NCI-H1694 (cell line): ENCODE measurements around the gene ADGRL2.

Experiments
- DNase-seq: peaks from one replicate; lab custom pipeline; 2025; lab: John Stamatoyannopoulos, UW

The ADGRL2 gene

DNA sequence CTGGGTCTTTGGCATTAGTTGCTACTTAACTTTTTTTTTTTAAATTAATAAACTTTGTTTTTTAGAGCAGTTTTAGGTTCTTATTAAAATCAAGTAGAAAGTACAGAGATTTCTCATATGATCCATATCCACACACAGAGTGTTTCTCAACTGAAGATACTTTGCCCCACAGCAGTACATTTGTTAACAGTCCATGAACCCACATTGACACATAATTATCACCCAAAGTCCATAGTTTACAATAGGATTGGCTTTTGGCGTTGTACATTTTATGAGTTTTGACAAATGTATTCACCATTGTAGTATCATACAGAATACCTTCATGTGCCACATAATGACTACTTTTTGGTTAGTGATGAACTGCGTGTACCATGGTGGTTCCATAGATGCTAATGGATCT lies 106.8 kb downstream of the ADGRL2 start:
- no peak for DNase-seq

DNA sequence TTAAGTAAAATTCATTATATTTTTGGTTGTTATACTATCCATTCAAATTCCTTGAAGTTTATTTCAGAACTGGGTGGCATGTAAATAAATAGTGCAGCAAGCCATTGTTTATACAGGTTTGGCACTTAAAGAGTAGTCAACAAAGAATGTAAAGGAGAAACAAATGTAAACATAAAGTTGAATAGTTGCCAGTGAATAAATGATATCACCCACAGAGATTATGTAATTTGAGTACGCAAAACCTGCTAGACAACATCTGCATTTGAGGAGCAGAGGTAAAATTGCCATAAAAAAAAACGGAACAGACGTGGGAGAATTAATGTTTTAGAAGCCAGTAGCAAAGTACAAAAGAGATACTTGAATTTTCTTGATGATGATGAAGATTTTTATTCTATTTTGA lies 111.6 kb downstream of the ADGRL2 start:
- DNase-seq: no peak

DNA sequence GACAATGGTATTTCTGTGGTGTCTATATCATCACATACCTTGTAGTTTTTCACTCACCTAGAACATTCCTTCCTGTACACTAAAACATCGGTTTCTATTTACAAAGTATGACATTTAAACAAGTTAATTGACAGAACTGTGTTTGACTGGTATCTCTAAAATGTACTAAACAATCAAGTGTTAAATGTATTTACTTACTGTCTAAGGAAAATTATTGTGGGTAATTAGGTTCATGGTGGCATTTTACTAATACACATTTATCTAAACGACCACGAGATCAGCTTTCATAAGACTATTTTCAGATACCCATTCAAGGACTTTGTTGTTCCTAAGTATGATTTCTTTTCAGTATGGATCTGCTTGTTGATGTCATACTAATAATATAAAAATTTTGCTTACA lies 115.2 kb downstream of the ADGRL2 start:
- no peak for DNase-seq

DNA sequence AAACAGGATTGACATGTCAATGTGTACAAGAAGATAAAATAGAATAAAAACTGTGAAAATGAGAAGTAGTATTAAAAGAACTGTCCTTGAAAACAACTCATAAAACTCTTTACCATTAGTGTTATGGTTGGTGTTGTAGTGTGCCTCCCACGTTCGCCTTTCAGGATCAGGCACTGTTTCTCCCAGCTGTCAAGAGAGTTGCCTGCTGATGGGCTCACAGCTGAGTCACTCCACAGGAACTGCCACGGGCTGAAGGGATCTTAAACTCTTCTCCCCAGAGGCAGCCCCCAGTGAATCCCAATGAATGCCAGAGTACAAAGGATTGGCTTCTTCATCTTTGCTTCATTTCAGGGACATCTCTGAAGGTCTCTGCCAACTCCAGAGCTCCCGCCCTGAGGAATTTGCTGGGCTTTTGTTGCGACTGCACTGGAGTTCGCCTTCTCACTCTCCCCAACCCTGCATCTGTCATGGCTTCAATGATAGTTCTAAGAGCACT lies 119.6 kb downstream of the ADGRL2 start:
- DNase-seq: no peak

DNA sequence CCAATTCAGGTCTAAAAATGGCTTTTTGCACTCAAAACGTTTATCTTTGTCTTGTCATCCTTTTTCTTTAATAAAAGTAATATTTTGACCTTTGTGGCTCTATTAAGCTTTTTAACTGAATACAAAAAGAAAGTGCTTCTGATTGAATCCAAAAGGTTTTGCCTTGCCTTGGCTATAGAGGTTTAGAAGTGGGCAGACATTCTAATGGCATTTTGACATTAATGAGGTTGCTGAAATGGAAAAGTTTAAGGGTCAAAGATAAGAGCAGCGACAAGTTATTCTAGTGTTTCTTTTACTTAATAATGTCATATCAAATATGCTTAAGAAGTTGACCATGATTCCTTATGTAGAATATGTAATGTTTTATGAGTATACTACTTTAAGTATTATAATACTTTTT lies 120.2 kb downstream of the ADGRL2 start:
- no peak for DNase-seq

DNA sequence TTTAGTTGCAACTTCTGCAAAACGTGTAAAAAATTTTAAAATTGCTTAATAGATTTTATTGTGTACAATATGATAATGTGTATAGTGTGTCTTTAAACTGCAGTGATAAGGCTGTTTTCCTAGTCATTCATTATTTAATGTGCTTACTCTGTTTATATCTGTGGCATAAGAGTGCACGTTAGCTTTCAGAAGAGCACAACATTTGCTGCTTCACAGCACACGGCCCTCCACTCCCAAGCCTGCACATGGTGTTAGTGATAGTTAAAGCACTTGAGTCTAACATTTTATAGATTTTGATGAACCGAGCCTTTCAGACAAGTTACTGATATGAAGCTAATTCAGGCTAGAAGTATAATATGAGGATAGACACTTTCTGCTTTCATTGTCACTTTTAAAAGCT lies 120.6 kb downstream of the ADGRL2 start:
- no peak for DNase-seq

DNA sequence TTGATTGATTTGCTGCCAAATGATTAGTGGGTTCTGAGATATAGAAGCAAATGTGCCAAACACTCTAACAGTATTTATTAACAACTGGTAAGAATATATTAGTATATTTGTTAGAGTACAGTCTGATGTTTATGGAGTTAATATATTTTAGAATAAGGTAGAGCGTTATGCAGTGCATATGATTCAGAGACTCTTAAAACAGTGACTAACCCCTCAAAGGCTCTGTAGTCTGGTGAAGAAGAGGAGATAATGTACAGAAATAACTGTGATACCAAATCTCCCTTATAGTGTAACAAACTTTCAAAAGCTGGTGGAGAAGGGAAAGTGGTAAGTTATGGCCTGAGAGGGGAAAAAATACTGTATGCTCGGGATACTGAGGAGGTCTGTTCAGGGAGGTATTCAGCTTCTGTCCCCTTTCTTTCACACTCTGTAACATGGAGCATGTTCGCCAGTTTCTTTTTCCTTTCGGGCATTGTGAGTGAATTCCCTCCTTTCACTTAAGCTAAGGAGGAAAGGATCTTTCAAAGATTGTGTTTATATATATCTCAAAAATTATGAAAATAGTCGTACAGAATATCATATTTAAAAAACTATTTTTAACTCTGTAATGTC lies 121.2 kb downstream of the ADGRL2 start:
- DNase-seq: no peak

DNA sequence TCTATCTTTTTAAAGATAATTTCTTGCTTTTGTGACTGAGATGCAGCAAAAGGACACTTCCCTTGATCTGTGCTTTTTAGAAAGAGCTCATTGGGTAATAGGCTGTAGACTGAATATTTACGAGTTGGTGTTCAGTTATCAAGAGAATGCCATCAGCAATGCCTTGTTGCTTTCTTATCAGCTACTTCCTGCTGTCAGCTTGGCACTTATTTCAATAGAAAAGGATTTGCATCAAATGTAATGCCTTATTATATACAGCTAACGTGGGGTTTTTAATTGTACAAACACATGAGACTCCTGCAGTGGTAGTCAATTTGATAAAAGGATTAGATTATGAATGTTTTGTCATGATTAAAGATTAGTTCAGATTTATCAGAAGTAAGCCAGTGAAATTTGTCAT lies 122.2 kb downstream of the ADGRL2 start:
- no peak for DNase-seq

DNA sequence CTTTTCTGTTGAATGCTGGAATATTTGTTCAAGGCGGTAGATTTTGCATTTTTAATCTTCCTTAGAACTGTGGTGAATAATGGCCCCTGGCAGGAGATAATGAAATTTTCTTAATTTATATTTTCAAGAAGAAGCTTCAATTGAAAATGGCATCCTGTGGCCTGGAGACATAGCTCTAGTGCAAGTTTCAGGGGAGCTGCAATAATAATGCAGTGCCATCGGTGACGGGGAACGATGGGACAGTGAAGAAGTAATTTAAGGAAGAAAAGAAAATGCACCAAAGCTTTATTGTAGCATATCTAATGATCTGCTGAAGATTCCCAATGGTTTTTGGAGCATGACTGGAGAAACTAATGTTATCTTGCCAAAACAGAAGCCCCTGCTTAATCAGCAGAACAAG lies 128.4 kb downstream of the ADGRL2 start:
- DNase-seq: no peak

DNA sequence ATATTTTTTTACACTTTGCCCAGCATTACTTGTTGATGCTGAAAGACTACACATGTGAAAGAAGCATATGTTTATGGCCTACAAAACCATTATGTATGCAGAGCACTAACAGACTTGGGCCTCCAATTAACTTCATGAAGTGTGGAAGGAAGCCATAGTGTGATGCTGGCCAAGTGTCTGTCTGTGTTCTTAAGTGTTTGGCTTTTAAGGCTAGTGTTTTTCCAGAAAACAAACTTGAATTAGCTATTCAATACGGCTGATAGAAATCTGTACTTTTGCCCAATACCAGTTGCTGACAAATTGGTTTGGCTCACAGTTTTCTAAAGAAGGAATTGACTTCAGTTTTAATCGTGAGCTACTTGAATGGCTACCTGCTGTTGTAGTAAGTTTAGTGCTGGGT lies 136.1 kb downstream of the ADGRL2 start:
- no peak for DNase-seq

DNA sequence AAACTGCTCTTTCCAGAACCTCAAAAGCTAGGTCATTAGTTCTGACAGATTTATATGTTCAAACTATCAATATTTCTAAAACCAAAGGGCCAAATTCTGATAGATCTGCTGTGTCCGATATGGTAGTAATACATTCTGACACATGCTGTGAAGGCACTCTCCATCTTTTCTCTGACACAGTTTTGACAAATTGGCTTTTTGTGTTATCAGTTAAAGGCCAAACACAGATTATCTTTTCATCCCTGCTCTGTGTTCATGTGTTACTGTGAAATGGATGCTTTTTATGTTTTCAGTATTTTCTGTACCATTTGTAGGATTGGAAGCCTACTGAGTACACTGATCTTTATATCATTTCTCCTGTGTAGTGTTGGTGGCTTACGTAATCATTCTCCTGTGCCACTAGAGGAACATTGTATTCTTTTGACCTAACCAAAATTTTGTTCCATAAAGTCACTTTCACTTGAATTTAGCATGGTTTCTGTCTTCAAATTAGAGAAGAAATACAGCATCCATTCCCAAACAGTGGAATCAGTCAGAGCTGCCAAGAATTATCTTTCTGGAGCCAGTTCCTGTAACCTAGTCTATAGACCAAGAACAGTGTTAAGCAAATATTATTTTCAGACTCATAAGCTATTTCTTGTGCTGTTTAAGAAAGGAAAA lies 137.2 kb downstream of the ADGRL2 start:
- DNase-seq: no peak

DNA sequence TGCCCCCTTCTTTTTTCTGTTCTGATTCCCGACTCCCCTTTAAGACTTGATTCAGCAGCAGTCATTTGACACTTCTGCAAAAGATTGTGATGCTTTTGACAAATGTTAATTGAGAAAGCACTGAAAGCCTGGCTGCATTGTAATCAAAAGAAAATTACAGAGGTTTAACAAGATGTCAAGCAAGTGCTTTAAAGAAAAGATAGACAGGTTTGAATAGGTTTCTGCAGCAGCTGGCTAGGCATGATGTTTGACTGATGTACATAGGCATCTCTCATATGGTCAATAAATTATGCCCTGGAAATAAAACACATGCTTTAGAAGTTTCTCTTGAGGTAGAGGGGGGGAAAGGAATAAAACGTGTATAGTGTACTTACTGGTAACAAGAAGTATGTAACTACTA lies 147.8 kb downstream of the ADGRL2 start:
- DNase-seq: no peak

DNA sequence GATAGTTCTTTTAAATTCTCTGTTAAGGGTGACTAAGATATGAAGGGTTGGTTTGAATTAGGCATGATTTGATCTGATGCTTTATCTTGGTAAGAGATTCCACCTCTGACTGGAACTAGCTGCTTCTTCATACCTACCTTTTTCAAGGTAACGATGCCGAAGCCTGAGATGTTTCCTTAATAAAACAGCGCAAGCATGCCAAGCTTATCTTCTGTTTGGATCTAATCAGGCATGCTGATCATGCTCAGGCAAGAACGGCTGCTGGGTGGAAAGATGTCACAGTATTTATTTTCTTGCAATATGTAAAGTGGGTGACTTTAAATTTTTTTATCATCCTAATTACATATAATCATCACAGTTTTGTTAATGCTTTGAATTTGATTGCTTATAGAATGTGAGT lies 148.7 kb downstream of the ADGRL2 start:
- no peak for DNase-seq

DNA sequence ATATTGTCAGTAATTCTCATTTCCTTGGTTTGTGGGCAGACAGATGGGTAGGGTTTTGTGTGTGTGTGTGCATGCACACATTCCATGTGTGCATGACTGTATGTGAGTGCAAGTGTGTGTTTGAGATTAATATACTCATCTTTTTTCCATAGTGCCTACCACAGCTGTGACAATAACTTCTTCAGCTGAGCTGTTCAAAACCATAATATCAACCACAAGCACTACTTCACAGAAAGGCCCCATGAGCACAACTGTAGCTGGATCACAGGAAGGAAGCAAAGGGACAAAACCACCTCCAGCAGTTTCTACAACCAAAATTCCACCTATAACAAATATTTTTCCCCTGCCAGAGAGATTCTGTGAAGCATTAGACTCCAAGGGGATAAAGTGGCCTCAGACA lies 149.3 kb downstream of the ADGRL2 start:
- DNase-seq: no peak

DNA sequence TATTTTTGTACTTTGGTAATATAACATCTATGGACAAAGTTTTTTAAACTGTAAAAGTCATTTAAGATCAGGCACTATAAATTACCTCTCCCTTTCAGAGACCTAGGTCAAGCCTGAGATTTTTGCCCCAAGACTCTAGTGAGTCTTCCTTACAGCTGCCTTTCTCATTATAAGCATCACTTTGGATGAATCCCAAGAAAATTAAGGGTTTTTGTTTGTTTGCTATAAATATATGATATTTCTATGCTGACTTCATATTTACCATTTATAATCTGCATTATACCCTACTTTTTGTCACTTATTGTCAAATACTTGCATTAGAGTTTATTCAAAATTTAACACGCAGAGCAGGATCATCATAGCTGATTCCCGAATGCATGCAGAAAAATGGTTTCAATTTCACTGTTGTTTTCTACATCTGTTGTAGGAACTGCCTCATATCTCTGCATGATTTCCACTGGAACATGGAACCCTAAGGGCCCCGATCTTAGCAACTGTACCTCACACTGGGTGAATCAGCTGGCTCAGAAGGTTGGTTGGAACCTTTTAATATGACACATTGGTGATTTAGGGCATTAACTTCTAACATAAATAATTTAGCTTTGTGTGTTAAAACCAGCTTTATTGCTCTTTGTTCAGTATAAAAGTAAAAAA lies 150.0 kb downstream of the ADGRL2 start:
- no peak for DNase-seq

DNA sequence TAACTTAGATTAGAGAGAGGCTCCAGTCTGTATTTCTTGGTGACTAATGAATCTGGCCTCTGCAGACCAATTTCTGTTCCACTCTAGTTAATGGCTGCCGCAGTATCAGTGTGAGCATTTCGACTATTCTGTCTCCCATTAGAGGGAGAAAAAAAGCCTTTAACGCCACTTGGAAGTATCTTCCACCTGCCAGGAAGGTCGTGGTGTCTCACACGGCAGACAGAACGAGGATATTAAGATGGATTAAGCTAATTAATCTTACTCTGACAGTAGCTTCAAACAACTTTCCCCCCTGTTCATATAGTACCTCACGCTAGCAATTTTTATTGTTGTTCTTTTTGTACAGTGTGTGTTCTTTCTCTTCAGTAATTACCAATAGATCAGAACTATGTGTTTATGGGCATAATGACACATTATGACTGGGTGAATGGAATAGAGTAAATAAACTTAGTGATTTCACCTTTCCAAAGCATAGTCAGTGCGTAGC lies 153.8 kb downstream of the ADGRL2 start:
- DNase-seq: no peak

DNA sequence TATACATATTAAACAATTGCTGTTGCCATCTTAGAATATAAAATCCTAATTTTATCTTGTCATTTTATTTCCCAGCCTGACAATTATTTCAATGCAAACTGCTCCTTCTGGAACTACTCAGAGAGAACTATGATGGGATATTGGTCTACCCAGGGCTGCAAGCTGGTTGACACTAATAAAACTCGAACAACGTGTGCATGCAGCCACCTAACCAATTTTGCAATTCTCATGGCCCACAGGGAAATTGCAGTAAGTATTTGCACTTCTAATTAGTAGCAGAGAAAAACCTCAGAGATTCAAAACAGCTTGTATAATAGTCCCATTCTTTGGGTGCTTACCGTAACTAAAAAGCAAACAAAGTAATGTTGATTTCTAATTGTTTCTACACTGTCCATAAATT lies 167.2 kb downstream of the ADGRL2 start:
- DNase-seq: no peak

DNA sequence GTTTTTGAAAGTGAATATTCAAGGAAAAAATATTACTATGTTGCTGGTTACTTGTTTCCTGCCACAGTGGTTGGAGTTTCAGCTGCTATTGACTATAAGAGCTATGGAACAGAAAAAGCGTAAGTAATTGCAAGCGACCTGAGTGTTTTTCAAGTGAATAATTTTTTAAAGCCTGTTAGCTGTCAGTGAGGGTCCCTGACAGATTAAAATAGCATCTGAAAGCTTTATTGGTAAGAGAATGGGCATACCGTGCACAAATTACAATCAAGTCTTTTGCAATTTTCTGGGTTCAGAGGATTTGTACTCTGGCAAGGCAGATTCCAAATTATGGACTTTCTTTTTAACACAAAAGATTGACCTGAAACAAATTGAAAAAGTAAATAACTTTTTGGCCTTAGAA lies 169.7 kb downstream of the ADGRL2 start:
- DNase-seq: no peak

DNA sequence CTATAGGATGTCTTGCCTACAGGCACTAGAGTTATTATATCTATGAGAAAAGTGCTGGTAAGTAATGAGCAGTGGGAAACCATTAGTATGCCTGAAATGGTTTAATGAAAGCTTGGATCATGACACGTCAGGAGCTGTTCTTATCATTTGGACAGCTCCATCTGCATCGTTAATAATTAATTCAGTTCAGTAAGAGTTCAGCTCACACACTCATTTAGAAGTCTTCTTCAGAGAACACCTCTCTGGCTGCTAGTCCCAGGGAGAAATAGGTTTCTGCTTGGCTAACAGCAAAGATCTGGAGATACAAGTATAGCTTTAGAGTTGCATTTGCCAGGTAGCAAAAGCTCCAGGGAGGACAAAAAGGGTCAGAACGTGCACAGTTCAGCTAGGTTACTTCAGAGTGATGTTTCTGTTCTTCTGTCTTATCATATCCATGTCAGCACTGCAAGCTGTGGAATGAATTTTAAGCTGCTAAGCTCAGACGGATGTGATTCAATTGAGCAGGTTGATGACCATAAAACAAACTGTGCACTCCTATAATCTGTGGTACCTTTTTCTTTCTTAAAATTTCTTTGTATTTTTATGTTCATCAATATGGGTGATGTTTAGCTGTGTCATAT lies 173.6 kb downstream of the ADGRL2 start:
- no peak for DNase-seq

DNA sequence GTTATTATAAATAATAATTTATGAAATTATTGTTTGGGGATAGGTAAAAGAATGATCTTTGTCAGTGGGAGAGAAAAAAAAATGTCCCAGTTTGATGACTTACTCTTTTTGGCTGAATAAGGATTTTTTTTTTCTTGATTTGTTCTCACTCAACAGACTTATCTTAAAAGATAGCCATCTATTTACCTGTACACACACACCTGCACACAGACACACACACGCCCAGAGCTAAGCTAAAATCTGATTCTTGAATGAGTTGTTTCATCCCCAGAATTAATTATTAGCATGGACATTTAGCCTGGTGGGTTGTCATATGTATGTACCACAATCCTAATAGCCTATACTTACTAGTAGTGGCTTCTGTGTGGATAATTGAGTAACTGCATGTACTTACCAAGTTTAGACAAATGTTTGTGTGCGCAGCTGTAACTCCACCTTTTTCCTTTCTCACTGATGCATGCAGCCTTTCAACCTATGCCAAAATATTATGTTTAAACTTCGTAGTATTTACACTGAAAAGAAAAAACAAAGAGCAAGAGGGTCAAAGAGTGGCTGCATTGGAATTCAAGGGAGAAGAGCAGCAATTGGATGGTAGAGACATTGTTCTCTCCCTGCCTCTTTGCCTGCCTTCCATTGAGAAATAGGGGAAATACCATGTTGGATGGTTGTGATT lies 174.3 kb downstream of the ADGRL2 start:
- DNase-seq: no peak

DNA sequence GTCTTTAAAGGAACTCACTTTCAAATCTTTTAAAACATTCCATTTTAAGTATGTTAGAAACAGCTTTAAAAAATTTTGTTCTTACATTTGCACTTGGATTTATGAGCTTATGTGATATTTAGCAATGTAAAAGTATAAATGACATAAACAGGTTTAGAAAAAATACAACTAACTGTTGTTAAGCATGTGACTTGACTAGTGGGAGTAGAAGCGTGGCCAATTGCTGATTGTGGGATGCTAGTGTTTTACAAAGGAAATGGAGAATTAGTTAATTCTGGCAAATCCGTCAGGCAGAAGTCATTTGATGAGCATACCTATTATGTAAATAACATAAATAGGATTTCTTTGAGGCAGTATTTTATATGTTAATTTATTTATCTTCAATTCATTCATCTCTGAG lies 175.8 kb downstream of the ADGRL2 start:
- DNase-seq: no peak

DNA sequence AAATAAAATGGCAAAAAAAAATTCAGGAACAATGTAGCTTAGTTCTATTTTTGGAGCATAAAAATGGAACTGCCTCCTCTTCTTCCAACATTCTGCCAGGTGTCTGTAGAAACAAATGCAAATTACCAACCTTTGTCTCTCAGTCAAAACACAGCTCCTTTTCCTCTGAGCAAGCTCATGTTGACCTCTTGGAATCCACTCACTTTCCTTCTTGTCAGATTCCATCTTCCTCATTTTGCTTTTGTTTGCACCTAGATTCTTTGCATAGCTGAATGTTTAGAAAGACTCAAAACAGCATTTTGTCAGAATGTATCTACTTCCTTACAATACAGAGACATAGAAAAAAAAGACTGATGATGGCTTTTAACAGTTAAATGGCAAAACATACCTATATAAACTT lies 178.2 kb downstream of the ADGRL2 start:
- DNase-seq: no peak
